Measurements from ENCODE around the gene ARX. TPM values are rescaled to one million over a fixed set of nuclear protein-coding genes. Genes with fewer than 3 reads are reported as not detected.

Gene ARX
- total RNA-seq = not detected in 2 replicates

DNA sequence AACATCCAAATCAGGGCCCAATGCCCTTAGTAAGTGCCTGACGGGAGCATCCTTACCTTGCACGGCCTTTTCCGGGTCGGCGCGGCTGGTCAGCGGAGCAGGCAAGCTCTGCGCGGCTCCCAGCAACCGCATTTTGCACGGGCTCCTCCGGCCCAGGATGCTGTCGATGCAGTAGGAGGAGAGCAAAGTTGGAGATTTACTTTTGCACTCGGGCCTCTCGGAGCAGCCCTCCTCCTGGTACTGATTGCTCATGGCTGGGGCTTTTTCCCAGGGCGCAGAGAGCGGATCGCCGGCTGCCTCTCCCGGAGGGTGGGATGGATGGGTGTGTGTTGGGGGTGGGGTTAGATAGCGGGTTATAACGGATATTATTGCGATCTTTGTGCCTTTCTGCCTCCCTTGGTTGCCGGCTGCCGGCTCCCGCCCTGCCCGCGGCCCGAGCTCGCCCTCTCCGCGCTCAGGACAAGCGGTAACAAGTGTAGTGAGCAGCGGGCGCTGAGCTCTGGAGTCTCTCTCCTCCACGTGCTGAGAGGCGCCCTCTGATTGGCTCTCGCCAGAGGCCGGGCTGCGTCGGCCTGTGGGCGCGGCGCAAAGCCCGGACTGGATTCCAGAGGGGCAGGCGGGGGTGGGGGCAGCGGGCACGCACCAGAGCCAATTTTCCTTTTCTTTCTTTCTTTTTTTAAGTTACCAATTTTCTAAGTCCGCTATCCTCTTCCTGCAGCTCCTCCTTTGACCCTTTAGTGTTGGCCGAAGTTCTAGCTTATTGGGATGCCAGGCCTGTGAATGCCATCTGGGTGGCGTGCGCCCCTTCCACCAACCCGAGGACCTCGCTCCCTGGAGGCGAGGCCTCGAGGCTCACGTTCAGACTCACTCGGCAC, at the start of gene ARX:
Gene ARX, minus strand, starts transcription at position 480 of the 875 bp plus-strand sequence. Its CDS starts 228 bp downstream, at position 252.

